GM19023 (cell line): ENCODE results near the gene ADSL.

Source experiments
- ATAC-seq: cut with Tn5 transposase; IDR thresholded peaks from one replicate; pipeline ENCODE4 v1.9.1; 2021; ENCODE audit warnings: mild to moderate bottlenecking, moderate library complexity; ENCODE audit not compliant: unreplicated experiment

Gene ADSL

DNA sequence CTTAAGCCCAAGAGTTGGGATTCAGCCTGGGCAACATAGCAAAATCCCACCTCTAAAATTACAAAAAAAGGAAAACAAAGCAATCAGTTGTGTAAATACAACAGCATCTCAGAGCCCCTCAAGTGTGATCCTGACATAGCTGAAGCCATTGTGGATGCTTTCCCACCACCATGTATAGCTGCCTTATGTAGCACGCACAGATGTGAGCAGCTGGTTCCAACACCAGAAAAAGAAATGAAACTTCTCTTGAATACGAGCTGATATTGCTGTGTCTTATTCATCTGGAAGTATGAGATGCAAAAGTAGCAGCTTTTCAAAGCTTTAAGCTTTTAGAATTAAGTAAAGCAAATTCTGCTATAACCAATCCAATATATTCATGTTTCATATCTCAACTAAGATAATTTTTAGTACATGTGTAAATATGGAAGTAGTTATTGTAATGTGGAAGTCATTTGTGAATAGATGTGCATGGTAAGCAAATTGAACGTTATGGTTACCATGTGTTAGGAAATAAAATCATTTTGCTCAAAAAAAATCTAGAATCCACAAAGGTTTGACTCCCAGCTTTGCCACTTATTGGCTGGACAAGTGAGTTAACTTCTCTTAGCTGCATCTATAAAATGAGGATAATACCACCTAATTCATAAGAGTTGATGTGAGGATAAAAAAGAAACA lies 87.3 kb downstream of the ADSL start:
- ATAC-seq = no peak

DNA sequence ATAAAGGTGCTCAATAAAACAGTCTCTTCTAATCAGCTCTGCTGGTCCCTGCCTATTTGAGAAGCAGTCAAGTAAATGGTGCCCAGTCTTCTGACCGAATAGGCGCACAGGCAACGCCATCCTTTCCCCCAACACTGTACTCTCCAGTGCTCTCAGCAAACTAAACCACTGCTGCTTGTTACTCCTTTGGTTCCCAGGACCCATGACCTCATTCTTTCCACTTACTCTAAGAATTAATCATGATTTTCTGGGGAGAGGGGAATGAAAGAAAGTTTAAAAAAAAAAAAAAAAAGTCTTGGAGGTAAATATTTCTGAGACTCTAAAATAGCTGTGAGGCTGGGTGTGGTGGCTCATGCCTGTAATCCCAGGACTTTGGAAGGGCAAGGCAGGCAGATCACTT lies 87.8 kb downstream of the ADSL start:
- no peak for ATAC-seq

DNA sequence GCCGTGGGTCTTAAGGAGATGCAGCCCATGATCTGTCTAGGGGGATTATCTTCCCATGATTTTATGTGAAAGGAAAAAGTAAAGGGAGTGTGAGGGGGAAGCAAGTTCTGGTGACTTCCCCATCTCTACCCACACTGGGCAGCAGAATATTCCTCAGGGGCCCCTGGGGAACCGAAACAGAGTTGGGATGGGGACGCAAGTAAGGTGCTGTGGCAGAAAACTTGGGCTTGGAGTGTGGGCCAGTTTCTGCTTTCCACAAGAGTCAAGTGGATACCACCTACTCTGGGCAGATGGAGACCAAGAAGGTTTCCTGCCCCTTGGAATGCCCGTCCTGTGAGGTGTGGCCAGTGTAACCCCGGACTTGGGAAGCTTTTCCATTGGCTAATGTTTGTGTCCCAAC lies 88.4 kb downstream of the ADSL start:
- no peak for ATAC-seq

DNA sequence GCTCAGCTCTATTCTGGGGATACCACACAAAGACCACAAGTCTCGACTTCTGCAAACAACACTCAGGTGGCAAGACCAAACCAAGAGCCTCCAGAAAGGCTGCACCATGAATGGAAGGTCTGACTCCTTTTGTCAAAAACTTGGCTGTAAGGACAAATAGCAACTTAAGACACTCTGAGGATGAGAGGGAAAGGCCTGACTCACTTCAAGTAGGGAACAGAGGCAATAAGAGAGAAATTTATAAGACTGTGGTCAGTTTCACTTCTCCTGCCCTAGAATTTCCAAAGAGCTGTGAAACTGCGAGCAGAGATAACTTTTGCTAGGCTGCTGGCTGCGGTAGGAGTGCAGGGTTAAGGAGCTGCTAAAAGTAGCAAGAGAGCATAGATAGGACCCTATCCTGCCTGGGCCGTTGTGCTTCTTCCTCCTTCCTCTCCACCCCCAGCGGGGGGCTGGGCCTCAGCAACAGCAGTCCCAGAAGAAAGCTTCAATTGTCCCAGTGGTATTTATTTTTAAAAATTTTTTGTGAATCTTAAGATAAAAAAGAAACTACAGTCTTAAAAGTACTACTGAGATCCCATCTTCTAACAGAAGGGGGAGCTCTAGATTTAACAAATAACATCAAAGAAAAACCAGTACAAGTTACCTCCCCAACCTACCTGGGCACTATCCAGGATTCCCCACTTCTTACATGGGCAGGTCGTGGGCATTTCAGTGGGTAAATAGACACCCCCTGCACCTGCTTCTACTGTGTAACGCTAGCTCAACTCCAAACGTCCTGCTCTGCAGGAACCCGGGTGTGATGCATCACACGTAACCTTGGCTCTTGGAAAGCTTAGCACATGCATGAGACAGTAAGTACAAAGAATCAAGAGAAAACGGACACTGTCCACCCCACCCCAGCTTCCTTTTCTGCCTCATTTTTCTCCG lies 90.5 kb downstream of the ADSL start:
- peak; percentile 66 for ATAC-seq
